GM21367 (cell line): Measurements from ENCODE around the gene WNT3A.

Experiments used
- ATAC-seq: cut with Tn5 transposase; IDR thresholded peaks from one replicate; pipeline ENCODE4 v1.9.1; 2021; ENCODE audit not compliant: unreplicated experiment

WNT3A gene

GRCh38 chr1:227999056-227999930 is 7.5 kb upstream of the WNT3A start:
- peak; percentile 75 for ATAC-seq

GRCh38 chr1:228000416-228000815 is 6.4 kb upstream of the WNT3A start:
- ATAC-seq, result no peak

GRCh38 chr1:228000836-228001563 is 5.8 kb upstream of the WNT3A start:
- ATAC-seq, result no peak

- ATAC-seq, result no peak
Measured at GRCh38 chr1:228001738-228002535, 4.9 kb upstream of the WNT3A start.

- ATAC-seq, result no peak
Measured at GRCh38 chr1:228002792-228003191, 4.0 kb upstream of the WNT3A start.

GRCh38 chr1:228003461-228004330 is 3.1 kb upstream of the WNT3A start:
- no peak for ATAC-seq

GRCh38 chr1:228004331-228004855 is 2.4 kb upstream of the WNT3A start:
- ATAC-seq, result peak; percentile 40

- ATAC-seq, result no peak
Measured at GRCh38 chr1:228004856-228005462, 1.8 kb upstream of the WNT3A start.

- no peak for ATAC-seq
Measured at GRCh38 chr1:228005511-228006033, 1.2 kb upstream of the WNT3A start.

GRCh38 chr1:228006034-228006785 is 588 bp upstream of the WNT3A start:
- ATAC-seq, result no peak

- ATAC-seq, result no peak
Measured at GRCh38 chr1:228007049-228007800, 427 bp downstream of the WNT3A start.

- no peak for ATAC-seq
Measured at GRCh38 chr1:228007801-228008341, 1.1 kb downstream of the WNT3A start.

- ATAC-seq, result no peak
Measured at GRCh38 chr1:228008391-228009115, 1.8 kb downstream of the WNT3A start.

- no peak for ATAC-seq
Measured at GRCh38 chr1:228009116-228009827, 2.5 kb downstream of the WNT3A start.

- ATAC-seq, result peak; percentile 51
Measured at GRCh38 chr1:228009828-228010775, 3.3 kb downstream of the WNT3A start.
